HTERT RPE-1 (cell line): ENCODE data around the gene A1CF.

Experiments
- in situ Hi-C: fragments of 300-500 bp; cut with MboI; formaldehyde crosslinking; loops from 4 replicates; pipeline ENCODE4 v1.14.3; 2020; ENCODE audit warnings: low sequenced_read_pairs

Gene A1CF

DNA sequence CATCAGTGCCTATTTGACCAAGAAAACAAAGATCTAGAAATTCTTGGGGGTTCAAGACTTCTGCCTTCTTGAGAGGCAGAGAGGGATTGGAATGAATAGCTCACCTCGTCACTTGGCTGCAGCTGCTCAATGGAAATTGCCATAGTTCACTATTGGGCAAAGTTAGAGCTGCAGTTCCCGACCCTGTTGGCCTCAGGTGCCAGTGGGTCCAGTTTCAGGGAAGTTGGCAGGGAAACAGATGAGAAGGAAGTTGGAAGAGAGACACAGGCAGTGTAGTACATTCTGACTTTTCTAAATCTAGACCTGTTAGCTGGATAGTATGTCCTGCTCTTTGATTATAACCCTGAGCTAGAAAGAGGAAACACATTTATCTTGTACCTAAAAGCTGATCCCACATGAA lies 19.1 kb downstream of the A1CF start:
- in situ Hi-C loops: no loop called here

DNA sequence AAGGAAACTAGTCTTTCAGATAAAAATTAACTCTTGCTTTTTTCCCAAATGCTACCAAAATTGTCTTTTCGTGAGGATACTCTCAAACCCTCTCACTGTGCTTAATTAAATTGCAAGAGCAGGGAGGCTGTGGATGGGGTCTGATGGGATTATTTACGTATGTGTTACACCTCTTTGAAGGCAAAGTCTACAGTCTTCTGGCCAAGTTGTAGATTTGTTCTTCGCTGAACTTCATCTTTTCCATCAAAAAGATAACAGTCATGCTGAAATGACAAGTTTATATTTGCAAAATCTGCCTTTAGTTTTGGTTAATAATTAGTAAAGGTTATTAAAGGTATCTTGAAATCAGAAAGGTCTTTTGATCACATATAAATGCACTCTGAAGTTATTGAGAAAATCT lies 22.7 kb downstream of the A1CF start:
- in situ Hi-C loops: no loop called here

DNA sequence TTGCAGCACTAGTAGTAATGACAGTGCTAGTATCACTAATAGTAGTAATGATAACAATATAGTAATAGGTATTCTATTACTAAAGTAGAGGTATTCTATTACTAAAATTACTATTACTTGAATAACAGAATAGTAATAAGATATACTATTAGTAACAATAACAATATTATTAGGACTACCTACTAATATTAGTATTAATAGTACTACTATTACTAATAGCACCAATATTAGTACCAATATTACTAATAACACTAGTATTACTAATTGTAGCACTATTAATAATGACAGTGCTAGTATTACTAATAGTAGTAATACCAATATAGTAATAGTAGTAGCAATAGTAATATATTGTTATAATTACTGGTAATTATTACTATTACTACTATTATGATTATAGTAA lies 24.1 kb downstream of the A1CF start:
- in situ Hi-C loops: no loop called here

DNA sequence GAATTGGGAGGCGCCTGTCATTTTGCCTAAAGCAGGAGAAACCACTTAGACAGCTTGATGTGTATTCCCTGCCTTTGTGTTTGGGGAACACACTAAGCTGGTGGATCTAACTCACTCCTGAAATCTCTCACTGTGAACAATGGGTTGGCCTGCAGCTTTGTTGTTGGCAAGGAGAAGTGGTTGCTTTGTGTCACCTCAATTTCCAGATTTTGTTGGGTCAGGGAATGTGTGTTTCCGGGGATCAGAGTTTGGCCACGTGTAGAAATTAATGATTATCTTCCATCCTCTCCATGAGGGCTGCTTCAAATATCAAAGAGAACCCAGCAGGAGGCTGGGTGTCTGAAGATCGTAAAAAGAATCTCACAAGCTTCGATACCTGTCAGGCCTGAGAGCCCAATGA lies 27.8 kb downstream of the A1CF start:
- in situ Hi-C loops: no loop called here

DNA sequence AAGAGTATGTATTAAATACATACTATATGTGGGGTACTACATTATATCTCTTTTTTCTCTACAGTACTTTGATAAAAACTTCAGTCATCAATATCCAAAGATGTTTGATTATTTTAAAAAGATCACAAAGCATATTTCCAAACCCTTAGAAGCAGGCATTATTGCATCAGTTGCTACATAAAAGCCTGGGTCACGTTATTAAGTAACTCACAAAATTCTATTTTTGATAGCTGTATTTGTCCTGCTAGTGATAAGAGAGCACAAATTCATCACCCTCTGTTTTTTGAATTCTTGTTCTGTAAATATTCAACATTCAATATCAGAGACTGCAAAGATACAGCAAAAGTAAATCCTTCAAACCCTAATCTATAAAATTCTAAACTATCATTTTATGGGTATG lies 30.0 kb downstream of the A1CF start:
- in situ Hi-C loops: no loop called here

DNA sequence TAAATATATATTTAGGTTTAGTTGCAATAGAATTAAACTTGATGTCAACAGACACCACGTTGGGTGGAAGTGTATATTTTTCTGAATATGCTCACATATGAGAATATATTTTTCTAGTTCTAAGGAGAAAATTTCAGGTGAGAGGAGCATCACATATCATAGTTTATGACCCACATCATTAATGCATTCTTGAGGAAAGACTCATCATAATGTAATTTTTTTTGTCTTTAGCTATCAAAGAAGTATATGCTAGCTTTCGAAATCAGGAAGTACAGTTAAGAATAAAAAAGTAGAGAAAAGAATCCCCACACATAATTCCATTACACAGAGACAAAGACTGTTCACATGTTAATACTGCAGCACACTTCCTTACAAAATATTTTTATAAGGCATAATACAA lies 30.4 kb downstream of the A1CF start:
- in situ Hi-C loops: no loop called here

DNA sequence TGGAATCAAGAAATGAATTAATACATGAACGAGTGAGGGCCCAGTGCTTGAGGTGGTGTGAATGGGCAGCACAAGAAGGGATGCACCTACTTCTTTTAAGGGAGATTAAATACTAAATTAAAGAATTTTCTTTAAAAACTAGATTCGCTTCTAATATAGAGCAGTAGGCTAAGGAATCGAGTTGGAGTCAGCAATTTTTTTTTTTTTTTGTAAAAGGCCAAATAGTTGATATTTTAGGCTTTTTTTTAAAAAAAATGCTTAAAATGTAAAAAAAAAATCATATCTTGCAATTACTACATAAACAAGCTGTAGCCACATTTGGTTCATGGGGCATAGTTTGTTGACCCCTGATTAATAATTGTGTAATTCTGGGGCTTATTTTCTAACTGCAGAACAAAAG lies 31.9 kb downstream of the A1CF start:
- in situ Hi-C loops: no loop called here

DNA sequence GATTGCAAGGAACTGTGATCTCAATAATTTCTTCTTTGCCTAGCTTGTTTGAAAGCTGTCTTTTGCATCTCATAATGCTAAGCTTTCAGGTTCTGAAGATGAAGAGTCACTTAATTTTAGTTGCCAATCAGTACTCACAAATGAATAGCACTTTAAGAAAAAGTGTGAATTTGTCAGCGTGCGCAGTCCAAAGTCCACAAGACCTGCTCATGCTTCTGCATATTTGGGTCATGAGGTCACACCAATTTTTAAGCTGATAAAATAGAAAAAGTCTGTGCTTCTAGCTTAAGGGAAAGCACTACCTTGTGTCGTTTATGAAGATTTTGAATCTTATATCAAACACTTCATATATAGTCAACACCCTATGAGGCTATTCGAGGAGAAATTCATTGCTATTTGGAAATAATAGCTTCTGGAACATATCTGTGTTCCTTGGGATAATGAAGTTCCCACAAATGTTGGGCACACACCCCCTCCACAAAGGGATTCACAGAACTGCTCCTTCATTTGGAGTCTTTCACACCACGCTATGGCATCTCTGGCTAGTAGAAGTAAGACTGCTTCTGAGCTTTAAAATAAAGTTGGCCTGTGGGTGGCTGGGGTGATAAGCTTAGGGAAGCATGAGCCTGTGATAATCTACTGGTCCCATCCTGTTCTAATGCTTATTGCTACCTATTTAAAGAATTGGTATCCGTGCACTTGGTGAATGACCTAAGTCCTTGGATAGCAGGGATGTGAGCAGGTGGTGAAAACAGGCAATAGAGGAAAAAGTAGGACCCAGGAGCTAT lies 33.3 kb downstream of the A1CF start:
- in situ Hi-C loops: no loop called here

DNA sequence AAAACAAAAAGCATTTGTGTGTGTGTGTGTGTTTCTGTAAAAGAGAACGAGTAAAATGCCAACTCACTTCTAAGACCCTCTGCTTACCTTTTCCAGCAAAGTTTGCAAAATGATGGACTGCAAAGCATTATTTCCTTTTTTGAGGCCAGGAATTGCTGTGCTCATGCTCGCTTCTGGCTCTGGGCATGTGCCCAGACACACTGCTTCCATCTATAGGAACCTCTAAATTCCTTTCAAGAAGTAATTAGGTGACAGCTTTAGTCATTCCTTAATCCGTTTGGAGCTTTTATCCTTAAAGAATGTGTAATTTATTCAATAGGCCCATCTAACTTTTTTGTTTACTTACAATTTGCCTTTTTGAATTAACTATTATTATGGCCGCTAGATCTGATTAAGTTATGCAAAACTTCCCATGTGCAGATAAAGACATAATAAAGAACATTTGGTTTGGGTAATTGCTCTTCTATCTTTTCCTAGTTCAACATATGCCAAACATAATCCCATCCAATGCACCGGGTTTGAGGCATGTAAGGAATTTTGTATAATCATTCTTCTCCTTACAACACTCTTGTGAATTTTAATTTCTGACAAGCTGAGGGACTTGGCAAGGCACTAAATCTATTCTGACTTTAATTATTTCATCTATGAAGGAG lies 34.7 kb downstream of the A1CF start:
- in situ Hi-C loops: no loop called here

DNA sequence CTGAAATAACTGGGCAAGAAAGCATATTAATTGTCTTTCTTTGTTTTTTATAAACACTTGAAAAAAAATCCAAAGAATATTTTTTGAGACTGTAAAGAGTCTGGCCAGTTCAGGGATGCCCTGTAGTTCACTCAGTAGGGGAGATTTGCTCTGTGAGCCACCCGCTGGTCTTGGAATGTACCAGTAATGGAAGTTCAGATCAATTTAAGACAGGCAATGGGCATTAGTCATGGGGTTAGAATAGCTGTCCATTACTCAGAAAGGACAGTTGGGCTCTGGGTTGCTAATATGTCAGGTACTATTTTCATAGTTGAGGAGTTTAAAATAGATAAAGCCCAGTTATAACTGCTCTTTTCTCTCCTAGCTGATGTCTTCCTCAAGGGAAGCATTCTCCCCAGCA lies 38.7 kb downstream of the A1CF start:
- in situ Hi-C loops: no loop called here

DNA sequence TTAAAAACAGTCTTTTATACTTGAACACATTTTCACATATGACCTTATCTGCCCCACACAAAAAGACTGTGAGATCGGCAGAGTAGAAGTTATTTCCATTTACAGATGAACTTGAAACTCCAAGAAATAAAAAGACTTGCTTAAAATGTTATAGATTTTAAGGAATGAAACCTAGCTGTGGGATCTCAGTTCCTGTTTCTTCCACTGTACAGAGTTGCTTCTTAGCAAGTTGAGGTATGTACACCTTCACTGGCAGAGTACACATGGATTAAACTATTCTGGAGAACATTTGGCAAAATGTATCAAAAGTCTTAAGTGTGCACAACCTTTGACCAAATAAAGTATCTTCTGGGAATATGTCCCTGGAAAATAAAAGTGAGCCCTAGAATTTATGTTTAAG lies 48.3 kb downstream of the A1CF start:
- in situ Hi-C loops: no loop called here

DNA sequence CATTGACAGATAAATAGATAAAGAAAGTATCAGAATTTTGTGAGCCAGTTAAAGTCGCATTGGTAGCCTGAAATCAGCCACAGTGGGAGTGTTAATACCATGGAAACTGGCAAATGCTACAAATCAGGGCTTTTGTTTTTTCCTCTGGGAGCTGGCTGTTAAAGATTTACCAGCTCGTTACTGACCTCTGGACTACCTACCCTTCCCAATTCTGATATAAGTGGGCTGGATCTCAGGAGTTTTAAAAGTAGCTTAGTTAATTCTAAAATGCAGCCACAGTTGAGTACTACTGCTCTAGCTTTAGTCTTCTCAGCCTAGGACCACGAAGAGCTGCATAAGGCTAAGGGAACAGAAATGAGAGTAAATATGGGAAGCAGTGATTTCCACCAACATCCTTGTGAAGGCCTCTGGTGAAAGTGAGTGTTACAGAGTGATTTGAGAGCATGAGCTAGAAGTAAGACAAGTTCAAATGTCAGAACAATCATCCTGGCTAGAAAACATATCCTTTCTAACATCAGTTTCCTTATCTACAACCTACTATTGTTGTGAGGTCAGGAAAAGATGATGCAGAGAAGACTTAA lies 53.2 kb downstream of the A1CF start:
- in situ Hi-C loops: no loop called here

DNA sequence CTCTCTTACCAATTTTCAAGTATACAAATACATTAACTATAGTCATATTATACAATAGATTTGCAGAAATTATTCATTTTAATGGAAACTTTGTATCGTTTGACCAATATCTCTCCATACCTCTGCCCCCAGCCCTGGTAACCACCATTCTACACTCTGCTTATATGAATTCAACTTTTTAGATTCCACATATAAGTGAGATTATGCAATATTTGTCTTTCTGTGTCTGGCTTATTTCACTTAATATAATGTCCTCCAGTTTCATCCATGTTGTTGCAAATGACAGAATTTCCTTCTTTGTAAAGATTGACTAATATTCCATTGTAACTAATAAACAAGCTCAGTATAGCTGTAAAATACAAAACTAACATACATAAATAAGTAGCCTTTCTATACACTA lies 55.4 kb downstream of the A1CF start:
- in situ Hi-C loops: no loop called here

DNA sequence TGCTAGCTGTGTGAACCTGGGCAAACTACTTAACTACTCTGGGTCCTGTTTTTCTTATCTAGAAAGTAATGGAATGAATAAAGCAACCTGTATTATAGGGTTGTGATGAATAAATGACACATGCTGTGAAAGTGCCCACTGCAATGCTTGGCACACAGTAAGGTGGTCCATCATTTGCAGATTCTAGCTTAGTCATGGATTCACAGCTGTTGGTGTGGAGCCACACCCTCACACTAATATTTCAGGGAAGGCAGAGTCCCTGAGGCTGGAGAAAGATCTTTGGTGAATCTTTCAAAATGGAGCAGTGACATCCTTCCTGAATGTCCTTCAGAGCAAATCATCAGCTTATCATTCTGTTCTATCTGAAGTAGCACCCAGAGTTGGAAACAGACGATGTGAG lies 60.6 kb downstream of the A1CF start:
- in situ Hi-C loops: no loop called here

DNA sequence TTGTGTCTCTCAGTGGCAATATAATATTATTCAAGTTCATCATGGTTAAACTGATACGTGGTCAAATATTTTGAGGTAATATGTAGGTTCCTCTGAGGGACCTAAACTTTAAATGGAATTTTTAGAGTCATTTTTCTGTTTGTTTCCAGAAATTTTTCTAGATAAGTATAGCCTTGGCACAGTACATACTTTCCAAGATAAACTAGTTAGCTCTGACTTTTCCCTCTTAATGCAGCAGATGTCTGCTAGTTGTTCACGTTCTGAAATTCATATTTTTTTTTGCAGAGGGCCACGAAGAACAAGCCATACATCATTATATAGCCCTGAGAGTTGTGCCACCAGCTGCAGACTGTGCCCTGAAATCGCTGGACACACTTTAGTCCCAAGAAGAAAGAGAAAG lies 61.6 kb downstream of the A1CF start:
- in situ Hi-C loops: no loop called here

DNA sequence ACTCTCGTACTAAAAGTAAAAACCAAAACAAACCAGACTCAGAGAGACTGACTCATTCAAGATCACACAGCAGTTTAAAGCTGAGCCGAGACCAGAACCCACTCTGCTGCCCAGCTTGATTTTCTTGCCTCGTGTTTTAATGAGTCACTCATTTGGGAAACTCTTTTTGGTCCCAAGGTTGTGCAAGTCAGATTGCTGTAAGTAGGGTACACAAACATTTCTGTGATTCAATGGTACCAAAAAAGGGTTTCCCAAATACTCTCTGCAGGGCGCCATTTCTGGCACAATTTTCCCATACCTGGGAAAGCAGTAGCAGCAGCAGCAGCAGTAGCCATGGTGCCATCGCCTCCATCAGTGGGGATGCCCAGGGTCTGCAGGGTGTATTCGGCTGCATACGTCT lies 75.8 kb downstream of the A1CF start:
- in situ Hi-C loops: no loop called here

DNA sequence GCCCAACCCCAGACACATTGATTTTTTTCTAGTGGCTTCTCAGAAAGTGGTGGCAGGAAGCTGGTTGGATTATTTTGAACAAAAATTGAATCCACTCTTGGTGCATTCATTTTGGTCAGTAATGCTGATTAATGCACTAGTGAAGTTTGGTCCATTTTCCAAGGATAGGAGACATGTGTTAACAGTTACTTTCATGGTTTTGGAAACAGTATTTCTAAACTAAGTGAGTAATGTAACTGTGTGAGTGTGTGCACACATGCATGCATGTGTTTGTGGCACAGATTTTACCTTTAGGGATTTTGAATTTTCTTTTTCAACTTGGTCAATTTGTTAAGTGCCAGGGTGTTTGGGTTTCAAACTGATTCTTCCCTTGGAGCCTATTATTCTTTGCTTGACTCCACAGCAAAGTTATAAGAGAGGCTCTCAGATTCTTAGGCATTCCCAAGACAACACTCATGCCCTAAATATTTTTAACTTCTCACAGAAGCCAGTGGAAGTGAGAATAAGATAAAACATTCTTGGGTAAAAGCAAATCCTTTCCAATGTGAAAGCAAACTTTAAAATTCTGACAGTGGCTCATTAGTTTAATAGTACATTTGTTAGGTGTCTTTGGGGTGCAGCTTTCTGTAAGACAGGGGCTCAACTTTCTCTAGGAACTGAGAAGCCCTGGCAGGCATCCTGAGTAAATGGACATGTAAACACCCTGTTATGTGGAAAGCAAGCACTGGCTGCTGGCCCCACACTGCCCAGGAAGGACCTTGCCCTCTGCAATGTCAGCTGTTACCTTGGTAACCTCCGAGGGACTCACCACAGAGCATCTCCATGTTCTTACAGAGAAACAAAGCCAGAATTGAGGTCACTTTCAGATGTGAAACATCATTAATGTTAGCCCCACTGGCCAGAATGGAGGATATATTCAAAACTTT lies 77.3 kb downstream of the A1CF start:
- in situ Hi-C loops: no loop called here

DNA sequence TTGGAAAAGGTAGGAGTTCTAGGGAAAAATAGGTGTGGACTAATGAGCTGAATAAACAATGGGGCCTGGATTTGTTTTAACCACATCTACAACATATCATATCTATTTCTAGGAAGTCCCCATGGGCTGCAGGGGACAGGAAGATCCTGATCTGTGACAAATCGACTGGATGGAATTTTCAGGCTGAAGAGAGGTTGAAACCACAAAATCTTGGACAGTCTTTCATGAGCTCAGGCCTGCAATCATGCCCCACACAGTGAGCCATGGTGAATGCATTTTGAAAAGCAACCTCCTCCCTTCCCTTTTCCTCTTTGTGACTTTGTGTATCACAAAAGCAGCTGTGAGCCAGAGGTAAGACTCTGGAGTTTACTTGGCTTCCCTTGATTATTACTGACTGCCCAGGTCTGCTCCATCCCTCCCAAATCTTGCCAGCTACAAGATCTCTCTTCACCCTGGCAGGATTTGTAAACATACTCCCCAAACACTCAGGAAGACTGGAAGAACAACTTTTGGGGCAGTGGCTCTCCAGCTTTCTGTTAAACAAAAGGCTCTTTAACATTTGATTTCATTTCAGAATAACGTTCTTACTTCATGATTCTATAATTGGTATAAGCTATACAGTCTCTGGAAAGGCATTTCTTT lies 79.3 kb downstream of the A1CF start:
- in situ Hi-C loops: no loop called here

DNA sequence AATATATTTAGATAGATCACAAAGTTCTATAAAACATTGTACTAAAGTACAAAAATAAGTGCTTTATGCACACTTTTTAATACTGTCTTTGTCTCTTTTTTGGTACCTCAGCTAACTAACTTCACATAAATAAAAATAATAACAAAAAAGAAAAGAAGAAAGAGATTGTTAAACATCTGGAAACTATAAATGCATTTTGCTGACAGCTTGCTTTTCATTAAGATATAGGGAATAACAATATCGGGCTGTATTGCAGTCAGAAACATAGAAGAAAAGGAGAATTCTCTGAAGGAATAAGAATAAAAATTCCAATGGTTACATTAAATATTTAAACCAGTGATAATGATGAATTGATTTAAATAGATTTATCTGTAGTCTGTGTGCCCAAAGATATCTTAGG lies 85.8 kb downstream of the A1CF start:
- in situ Hi-C loops: no loop called here

DNA sequence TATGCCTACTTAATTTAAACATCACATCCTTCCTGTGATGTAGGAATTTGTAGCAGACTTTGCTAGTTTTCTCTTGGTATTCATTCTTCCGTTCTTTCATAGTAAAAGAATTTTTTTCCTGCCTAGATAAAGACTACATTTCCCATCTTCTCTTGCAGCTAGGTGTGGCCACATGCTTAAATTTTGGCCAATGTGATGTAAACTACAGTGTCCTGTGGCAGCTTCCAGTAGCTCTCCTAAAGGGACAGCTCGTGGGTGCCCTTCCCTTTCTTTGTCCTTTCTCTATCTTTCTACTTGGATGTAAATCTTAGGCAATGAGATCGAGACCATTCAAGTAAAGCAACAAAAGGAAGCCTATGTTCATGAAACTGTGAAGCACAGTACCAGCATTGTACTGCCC lies 87.1 kb downstream of the A1CF start:
- in situ Hi-C loops: no loop called here

DNA sequence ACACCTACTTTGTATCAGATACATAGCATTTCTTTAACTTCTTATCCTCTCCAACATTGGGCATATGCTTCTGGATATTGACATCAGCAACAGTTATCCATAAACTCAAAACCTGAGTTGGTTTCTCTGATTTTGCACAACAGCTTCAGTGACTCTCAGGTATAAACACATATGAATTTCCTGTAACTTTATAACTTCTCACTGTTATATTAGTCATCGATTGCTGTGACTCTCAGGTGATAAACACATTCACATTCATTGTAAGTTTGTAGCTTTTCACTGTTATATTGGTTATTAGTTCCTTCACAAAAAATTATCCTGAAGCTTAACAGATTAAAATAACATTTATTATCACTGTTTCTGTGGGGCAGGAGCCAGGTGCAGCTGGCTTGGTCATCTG lies 88.7 kb downstream of the A1CF start:
- in situ Hi-C loops: no loop called here
